Germinal center (tissue), 1 donor: ENCODE measurements around the gene EBPL.
"Not testable (repeated sequence)": the region's sequence is repeated elsewhere in the genome, so short reads cannot be mapped to it uniquely, and the experiment has no call there.

Experiments used
- DNase-seq: peaks from one replicate; pipeline ENCODE4 v3.0.0; 2012; ENCODE audit warnings: mixed read lengths, low spot score

EBPL gene

GRCh38 chr13:49690995-49691784 lies at the start of gene EBPL:
Gene EBPL (minus strand): TSS chr13:49691486. CDS start chr13:49691424, 62 bp downstream.
- peak; percentile 93 for DNase-seq

- no peak for DNase-seq
Measured at GRCh38 chr13:49740870-49741269, 49.6 kb upstream of the EBPL start.

DNA sequence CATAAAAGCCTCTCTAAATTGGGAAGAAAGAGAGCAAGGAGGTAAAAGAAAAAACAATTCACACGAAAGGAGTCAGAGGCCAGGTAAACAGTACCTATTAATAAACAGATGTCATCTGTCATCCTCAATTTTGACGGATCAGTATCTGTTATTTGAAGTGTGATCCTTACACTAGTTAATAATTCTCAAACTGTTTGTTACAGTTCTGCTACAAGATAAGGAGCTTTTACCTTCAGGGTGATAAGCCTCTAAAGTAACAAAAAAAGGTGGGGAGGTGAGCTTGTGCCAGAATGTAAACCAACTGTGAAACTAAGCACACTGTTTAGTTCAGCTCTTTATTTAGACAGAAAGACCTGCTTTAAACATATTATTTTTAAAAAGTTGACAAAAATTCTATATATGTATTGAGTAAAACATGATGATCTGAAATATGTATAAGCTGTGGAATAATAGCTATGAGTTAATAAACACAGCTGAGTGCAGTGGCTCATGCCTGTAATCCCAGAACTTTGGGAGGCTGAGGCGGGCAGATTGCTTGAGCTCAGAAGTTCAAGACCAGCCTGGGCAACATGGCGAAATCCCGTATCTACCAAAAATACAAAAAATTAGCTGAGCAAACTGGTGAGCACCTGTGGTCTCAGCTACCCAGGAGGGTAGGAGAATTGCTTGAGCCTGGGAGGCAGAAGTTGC lies 48.4 kb upstream of the EBPL start:
- DNase-seq: no peak

DNA sequence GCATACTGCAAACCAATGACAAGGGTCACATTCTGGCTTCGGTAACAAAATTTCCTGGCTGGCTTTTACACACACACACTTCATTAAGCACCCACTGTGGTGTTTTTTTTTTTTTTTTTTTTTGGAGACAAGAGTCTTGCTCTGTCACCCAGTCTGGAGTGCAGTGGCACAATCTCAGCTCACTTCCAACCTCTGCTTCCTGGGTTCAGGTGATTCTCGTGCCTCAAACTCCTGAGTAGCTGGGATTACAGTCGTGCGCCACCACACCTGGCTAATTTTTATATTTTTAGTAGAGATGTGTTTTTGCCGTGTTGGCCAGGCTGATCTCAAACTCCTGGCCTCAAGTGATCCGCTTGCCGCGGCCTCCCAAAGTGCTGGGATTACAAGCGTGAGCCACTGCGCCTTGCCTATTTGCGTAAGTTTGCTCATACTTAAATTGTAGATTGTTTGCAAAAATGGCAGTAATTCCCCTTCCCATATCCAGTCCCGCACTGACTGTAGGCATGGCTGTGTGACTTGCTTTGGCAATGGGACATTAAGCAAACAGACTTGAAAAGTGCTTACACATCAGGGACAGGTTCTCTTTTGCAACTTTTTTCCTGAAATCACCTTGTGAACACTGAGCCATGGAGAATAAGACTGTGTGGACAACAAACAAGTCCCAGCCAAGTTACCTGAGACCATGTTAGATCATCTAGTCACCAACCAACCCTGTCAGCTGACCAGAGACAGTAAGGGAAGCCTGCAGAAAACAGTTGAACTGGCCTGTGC lies 42.1 kb upstream of the EBPL start:
- DNase-seq: no peak

GRCh38 chr13:49731766-49732165 lies 40.5 kb upstream of the EBPL start:
- DNase-seq: no peak

DNA sequence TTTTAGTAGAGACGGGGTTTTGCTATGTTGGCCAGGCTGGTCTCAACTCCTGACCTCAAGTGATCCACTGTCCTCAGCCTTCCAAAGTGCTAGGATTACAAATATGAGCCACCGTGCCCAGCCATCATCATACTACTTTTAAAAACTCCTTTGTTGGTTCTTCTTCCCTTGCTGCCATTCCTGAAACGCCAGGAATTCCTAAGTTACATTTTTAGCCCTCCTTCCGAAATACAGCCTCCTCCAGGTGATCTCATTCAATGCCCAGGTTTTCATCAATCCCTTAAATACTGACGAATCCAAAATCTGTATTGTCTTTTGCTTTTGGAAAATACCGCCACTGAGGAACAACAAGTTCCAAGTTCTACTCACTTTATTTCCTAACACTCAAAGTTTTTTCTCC lies 25.3 kb upstream of the EBPL start:
- no peak for DNase-seq

- DNase-seq: no peak
Measured at GRCh38 chr13:49714757-49715156, 23.5 kb upstream of the EBPL start.

DNA sequence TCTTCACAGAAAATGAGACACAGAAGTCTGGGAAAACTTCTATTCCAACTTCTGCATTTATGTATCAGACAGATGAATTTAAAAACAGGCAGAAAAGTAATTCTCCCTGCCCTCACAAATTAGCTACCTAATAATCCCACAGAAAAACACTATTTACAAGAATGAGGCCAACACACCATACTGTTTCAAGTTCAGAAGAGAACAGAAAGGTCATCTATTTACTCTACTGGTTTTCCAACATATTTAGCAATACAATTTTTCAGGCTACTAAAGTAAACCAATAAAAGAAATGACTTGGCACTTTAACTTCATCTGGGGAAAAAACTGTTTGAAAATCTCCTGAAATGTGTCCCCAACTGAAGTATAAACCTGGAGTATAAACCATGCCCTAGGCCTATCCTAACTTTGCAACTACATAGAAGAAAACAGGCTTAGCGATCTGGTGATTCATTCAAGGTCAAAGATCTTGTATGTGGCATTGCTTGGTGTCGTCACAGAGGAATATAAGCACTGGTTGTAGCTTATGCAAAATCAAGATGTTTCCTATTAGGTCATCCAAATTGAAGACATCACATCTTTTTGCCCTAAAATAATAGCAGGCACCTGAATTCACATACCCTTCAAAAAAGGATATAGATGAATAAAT lies 20.1 kb upstream of the EBPL start:
- DNase-seq: no peak

DNA sequence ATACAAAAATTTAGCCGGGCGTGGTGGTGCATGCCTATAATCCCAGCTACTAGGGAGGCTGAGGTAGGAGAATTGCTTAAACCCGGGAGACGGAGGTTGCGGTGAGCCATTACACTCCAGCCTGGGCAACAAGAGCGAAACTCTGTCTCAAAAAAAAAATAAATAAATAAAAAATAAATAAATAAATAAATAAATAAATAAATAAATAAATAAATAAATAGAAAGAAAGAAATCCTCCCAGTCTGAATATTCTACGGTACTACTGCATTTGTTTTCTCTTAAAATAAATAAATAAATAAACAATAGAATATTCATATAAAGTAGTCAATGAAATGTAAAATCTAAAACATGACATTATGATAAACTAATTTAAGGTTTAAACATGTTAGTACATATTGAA lies 13.0 kb upstream of the EBPL start:
- not testable (repeated sequence) for DNase-seq

GRCh38 chr13:49701491-49701890 lies 10.2 kb upstream of the EBPL start:
- no peak for DNase-seq

DNA sequence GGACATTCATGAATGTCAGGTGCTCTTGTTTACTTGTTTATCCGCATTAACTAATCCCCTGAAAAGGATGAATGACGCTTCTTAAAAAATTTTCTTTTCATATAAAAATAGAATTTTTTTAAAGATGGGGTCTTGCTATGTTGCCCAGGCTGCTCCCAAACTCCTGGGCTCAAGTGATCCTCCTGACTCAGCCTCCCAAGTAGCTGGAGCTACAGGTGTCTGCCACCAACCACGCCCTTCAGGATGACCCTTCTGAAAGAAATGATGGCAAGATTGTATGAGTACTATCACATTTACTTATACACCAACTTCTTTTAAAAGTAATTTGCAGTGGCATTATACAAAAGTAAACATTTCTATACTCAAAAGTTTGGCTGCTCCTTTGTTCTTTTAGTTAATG lies 6.2 kb upstream of the EBPL start:
- no peak for DNase-seq

- no peak for DNase-seq
Measured at GRCh38 chr13:49694446-49694845, 3.2 kb upstream of the EBPL start.

GRCh38 chr13:49693877-49694276 lies 2.6 kb upstream of the EBPL start:
- no peak for DNase-seq

DNA sequence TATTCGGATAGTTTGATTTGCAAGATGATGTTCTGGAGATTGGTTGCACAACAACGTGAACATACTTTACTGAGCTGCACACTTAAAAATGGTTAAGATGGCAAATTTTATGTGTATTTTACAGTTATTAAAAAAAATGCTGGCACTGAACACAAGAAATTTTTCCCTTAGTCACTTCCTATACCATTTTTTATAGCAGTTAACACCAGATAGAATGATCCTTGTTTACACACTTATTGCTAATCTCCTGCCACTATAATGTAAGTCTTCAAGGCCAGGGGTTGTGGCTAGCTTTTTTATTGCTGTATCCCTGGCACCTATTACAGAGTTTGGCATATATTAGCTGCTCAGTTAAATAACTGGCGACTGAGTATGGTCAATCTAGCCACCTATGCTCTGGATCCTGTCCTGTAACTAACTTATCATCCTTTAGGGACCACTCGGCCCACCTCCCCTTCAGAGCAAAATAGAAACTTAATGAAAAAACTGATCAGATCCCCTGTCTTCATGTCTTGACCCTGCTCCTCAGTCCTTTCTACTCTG lies 2.0 kb upstream of the EBPL start:
- no peak for DNase-seq

- DNase-seq: peak; percentile 44
Measured at GRCh38 chr13:49690133-49690994, 922 bp downstream of the EBPL start.

GRCh38 chr13:49683489-49683888 lies 7.8 kb downstream of the EBPL start:
- no peak for DNase-seq

DNA sequence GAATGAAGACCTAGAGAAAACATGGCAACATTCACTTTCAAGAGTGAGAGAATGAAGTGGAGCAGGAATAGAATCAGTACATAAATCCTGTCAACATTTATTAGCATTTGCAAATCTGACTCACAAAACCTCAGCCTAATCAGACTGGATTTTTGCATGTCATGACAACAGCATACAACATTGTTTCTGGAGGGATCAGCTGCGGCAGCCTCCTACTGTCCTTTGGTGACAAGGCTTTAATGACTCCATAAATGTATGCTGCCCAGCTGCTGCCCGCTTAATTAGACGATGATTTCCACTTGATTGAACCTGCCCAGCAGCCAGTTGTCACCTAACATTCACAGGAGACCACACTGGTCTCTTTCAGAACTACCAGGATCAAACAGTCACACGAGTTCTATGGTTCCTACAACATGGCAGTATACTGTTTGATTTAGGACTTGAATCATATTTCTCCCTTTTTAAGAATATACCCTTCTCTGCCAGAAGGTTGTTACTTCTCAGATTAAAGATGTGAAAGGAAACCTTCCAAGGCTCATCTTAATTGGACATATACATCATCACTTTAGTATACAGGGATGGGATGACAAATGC lies 9.3 kb downstream of the EBPL start:
- DNase-seq: no peak

- DNase-seq: no peak
Measured at GRCh38 chr13:49679246-49679645, 12.0 kb downstream of the EBPL start.

- no peak for DNase-seq
Measured at GRCh38 chr13:49678191-49678914, 12.9 kb downstream of the EBPL start.
